GM21381 (cell line): ENCODE measurements around the gene EDN3.
"Not testable (repeated sequence)": the region's sequence is repeated elsewhere in the genome, so short reads cannot be mapped to it uniquely, and the experiment has no call there.

ENCODE experiments used
- ATAC-seq: cut with Tn5 transposase; IDR thresholded peaks from one replicate; pipeline ENCODE4 v1.9.1; 2021; ENCODE audit warnings: mild to moderate bottlenecking, moderate library complexity; ENCODE audit not compliant: unreplicated experiment

The EDN3 gene

DNA sequence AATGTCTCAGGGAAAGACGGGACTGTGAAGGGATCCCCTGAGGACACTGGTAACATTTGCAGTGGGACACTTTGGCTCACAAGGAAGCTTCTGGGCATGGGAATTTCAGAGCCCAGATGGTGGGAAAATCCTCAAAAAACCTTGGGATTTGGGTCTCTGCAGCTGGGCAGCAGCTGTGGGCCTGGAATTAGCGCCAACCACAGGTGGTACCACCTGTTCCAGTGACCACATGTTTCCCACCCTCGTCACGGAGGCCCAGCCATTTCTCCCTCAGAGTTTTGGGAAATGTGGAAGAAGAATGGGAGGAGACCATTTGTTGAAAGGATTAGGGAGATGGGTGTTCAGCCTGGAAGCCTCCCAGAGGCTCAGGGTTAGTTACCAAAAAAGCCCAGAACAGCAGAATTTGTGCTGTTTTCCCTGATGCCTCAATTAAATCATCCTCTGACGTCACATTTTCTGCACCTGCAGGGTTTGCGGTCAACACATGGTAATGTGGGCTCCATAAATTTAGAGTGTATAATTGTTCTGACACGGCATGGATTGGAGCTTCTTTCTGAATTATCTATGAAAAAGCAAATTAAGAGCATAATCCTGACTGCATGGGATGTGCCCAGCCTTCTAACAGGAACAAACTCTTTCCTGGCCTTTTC is 34.4 kb downstream of the EDN3 start:
- ATAC-seq, result no peak

DNA sequence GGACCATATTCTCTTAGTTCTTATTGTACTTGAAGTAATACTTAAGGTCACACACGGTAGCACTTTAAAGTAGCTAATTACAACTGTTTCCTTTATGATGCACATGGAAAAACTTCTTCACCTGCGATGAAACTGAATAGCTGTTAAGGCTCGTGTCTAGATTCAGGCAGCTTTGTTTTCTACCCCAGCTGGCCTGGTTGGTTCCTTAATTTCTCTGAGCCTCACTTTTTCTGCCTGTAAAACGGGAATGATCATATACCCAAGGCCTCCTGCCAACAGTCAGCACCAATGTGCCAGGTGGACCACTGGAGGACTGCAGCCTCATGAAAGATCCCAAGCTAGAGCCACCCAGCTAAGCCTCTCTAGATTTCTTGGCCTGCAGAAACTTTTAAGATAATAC is 35.0 kb downstream of the EDN3 start:
- no peak for ATAC-seq

DNA sequence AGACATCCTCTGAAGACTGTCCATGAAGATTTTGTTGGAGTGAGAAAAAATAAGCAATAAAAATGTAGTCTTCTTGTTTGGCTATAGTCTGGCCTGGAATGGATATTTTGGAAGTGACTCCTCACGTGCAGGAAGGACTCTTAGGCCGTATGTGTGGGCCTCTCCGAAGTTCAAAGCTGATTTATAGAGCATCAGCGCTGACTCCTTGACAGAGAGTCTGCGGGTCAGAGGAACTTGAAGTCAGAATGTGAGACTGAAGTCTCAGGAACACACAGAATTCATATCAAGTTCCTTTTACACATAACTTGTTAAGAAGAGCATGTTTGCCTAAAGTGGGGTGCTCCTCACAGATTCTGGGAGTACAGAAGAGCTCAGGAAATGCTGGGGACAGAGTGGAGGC is 36.1 kb downstream of the EDN3 start:
- ATAC-seq, result no peak

DNA sequence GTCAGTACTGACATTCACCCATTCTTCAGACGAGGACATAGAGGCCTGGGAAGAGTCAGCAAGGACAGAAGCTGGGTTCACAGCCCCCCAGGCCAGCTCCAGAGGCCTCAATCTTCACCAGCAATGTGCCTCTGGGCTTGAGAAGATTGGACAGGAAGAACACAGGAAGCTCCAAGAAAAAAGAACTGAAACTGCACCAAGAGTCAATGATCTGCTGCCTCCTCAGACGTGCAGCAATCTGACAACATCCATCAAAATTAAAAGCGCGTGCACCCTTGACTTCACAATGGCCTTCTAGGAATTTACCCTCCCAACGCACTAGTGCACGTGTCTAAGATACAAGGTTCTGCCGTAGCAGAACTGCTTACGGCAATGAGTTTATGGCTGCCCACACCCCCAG is 38.0 kb downstream of the EDN3 start:
- not testable (repeated sequence) for ATAC-seq

DNA sequence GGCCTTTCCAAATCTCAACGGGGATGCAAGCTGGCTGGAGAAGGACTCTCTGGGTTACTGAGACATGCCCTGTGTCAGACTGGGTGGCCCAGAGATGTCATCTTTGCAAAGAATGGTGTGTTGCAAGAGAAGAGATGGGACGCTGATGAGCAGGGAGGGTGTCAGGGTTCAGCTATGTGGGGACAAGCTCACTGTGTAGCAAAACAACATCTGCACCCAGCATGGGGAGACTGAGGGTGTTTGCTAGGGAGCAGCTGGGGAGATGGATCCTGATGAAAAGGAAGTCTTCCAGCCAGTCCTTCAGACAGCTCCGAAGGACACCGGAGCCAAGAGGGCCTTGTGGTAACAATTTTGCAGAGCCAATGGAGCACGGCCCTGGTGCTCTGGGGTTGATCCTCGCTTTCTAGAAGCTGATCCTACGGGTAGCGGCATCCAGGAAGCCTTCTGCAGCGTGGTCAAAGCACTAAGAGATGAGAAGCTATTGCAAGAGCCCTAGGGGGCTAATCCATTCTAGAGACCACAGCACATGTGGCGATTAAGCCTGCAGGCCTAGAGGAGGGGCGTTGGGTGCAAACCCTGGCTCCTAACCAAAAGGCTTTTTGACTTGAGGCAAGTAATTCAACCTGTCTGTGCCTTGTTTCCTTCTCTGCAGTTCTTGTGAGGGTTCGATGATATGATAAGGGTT is 39.9 kb downstream of the EDN3 start:
- ATAC-seq, result no peak

- ATAC-seq, result not testable (repeated sequence)
Observed at GRCh38 chr20:59341285-59342022, 41.0 kb downstream of the EDN3 start.

DNA sequence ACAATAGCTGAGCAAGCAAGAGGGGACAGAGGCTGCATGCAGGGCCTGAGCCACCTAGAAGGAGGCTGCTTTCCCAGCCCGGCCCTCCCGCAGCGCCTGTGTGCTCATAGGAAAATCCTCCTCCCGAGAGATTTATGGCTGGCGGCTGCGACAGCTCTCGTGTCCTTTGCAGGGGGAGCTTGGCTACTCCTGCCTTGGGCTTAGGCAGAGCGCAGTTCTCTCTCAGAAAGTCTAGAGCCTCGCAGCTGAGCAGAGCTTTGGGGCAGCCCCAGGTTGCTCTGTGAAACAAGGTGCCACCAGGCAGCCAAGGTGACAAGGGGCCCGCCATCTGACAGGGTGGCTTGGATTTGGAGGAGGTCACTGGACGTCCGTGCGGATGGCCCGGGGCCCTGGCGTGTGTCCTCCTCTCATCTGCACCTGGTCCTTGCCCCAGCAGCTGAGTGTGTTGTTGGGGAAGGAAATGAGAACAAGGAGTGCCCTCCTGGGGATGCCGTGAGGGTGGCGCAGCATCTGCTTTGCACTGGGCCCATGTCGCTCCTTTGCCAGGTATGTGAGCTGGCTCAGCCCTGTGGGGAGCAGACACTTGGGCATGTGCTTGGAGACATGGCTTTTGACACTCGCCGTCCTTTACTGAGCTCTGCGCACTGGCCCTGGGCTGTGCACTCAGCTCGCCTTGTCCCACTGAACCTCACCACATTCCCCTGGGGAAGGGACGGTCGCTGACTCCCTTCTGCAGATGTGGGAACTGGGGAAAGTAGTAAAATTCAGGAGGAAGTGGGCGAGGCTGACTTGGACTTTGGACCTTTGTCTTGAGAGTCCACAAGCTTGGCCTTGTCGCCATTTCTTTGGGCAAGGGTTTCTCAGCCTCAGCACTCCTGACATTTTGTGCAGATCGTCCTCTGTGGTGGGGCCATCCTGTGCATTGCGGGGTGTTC is 41.9 kb downstream of the EDN3 start:
- ATAC-seq, result no peak

DNA sequence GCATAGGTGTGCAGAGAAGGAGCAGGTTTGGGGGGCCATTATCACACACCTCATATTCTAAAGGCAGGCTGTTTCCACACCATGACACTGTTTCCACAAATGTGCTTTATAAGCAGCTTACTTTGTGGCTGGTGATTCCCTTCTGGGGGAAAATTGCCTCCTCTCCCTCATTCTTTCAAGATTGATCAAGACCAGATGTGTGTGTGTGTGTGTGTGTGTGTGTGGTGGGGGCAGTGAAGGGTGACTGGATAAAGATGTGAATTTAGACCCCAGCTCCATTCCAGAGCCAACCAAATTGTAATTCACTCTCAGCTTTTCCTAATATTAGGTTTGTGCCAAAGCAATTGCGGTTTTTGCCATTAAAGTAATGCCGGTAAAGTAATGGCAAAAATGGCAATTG is 45.6 kb downstream of the EDN3 start:
- ATAC-seq, result no peak

DNA sequence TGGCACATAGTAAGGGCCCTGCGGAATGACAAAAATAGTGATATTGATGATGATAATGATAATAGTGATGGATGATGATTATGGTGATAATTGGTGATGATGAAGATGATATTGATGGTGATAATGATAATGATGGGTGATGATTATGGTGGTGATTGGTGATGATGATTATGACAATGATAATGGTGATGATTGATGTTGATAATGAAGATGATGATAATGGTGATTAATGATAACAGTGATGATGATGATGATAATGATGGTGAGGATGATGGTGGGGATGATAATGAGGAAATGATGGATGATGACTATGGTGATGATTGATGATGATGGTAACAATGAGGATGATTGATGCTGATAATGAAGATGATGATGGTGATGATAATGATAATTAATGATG is 48.9 kb downstream of the EDN3 start:
- ATAC-seq, result no peak

- ATAC-seq, result no peak
Observed at GRCh38 chr20:59350330-59351156, 50.1 kb downstream of the EDN3 start.

DNA sequence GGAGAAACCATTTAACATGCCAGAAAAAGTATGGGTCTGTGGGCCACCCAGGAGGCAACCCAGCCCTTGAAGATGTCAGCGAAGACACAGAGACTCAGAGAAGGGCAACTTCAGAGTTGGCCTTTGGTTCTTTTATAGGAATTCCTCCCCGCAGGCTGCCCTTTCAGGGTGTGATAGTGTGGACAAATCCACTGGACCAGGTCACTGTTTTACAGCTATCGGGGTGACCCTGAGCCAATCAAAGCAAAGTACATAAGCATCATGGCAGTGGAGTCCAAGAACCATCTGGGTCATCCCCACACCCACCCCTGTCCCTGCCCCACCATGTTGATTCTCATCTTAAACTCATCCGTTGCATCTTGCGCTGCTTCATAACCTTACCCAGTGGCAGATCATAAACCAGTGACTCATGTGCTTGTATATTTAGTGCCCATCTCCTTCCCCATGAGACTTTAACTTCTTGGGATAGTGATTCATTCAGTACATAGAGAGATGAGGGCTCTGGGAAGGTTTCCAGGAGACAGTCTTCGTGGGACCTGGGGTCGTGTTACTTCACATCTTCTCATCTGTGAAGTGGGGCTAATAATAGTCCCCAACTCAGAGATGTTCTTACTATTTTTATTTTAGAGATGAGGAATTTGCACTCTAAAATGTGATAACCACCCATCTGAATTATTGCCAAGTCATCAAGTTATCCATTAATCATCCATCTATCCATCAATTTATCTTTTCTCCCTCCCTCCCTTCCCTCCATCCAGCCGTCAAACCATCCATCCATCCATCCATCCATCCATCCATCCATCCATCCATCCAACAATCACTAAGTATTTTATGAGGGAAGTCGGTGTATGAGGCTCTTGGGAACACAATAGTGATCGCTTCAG is 51.0 kb downstream of the EDN3 start:
- ATAC-seq, result no peak

DNA sequence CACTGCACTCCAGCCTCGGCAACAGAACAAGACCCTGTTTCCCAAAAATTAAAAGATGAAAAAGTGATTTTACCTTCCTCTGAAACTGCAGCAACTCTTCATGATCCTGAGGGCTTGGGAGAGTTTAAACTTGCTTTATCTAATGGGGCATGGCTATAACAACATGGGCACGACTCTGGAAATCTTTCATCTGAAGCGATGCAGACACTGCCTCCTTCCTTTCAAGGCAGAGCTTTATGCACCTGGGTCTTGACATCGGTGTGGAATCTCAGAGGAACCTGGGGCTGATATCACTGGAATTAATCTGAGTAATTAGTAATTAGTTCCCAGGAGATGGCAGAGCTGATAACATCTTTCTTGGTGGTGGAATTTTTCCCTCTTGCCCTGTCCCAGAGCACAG is 52.1 kb downstream of the EDN3 start:
- ATAC-seq, result no peak

DNA sequence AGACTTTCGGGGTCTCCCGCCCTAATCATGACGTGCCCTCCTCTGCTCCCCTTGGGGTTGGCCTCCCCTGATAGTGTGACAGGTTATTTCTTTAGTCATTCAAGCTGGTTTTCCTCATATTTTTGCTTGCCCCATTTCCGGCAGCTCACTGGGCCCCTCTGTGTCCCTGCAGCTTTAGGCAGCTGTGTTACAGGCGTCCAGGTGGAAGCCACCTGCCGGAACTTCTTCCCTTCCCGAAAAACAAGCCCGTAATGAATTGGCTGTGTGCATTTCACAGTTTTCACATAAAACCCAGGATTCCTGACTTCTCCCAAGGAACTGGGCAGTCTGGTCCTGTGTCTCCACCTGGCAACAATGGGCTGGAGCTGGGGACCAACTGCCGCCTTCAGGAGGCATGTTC is 52.6 kb downstream of the EDN3 start:
- no peak for ATAC-seq

DNA sequence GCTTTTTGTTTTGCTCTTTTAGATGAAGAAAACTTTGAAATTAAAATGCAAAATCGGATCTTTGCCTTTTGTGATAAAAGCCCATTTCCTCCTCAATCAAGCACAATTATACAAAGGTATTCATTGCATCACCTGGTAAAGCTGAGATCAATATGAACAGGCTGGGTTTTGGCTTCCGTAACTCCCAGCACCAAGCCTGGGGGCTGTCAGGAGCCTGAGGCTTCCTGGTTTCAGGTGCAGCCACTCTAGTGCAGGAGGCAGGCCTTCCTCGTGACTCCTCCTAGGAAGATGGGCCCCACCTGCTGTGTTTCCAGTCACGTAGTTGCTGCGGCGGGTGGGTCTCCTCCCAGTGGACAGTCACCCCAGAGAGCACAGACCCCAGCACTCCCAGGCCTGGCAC is 54.0 kb downstream of the EDN3 start:
- no peak for ATAC-seq

DNA sequence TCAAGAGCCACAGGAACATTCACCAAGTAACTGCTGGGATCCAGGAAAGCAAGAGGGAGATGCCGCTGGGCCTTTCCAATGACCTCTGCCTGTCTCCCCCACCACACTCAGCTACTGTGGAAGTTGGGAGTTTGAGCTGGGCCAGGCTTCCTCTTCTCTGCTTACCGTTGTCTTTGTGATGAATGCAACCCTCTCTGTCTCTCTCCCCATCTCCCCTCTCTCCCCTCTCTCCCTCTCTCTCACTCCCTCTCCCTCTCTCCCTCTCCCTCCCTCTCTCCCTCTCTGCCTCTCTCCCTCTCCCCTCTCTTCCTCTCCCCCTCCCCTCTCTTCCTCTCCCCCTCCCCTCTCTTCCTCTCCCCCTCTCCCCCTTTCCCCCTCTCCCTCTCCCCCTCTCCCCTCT is 54.8 kb downstream of the EDN3 start:
- ATAC-seq, result no peak

DNA sequence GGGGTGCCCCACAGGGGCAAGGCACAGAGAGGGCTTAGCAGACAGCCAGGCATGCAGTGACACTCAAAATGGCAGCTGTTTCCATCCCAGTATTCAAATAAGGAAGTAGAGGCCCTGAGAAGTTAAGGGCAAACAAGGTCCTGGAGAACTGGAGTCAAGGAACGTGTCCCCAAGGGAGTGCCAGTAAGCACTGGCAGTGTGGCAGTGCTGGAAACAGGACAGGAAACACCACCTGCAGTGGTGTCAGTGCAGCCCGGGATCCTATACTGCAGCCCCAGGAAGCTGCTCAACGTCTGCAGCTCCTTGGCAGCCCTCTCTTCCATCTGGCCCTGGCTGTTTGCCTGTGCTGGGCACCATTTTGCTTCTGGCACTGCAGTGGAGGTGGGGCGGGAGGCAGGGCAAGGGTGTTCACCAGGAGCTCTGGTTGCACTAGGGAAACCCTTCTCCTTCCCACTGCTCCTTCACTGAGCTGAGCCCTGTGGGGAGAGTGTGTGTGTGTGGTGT is 56.3 kb downstream of the EDN3 start:
- ATAC-seq, result no peak

DNA sequence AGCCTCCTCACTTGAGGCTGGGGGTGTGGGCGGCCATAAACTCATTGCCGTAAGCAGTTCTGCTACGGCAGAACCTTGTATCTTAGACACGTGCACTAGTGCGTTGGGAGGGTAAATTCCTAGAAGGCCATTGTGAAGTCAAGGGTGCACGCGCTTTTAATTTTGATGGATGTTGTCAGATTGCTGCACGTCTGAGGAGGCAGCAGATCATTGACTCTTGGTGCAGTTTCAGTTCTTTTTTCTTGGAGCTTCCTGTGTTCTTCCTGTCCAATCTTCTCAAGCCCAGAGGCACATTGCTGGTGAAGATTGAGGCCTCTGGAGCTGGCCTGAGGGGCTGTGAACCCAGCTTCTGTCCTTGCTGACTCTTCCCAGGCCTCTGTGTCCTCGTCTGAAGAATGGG is 58.4 kb downstream of the EDN3 start:
- not testable (repeated sequence) for ATAC-seq

- no peak for ATAC-seq
Observed at GRCh38 chr20:59359906-59360725, 59.7 kb downstream of the EDN3 start.
